MCF 10A (cell line): Measurements from ENCODE around the gene UGT1A10. TPM values are rescaled to one million over a fixed set of nuclear protein-coding genes. Genes with fewer than 3 reads are reported as not detected.
A peak's percentile ranks its signal among the peaks of the same experiment; 100 is the strongest.

Experiments
- BruUV-seq: library from RNA; stranded (reverse); fragments of 400-500 nt; replicated peaks from 2 replicates; lab custom pipeline; 2021; lab: Mats Ljungman, UMichigan
- CTCF ChIA-PET: fragments of 300-600 bp; sonication (Branson Sonifier 250); formaldehyde crosslinking; extraction: SDS; loops from one replicate; lab custom pipeline; 2021; ENCODE audit warnings: antibody characterized with exemption, inconsistent platforms; lab: Yijun Ruan, JAX
- POLR2A ChIA-PET: fragments of 300-600, 350-650 bp; sonication (Branson Sonifier 250); formaldehyde crosslinking; extraction: SDS; loops from one replicate; lab custom pipeline; 2020; ENCODE audit warnings: antibody characterized with exemption, inconsistent platforms; lab: Yijun Ruan, JAX
- DNase-seq: peaks from one replicate; pipeline ENCODE4 v3.0.0-alpha.2; 2018; ENCODE audit not compliant: unreplicated experiment
- H3K27ac Mint-ChIP-seq: one replicate; pipeline ENCODE4 v1.8.0; 2022; ENCODE audit warnings: mild to moderate bottlenecking, low read depth, mixed read lengths; ENCODE audit not compliant: unreplicated experiment
- H3K27me3 Mint-ChIP-seq: one replicate; pipeline ENCODE4 v1.8.0; 2022; ENCODE audit warnings: mixed read lengths; ENCODE audit not compliant: insufficient read depth, unreplicated experiment
- H3K36me3 Mint-ChIP-seq: one replicate; pipeline ENCODE4 v1.8.0; 2022; ENCODE audit warnings: mild to moderate bottlenecking, moderate library complexity, mixed read lengths; ENCODE audit not compliant: insufficient read depth, unreplicated experiment
- H3K4me1 Mint-ChIP-seq: one replicate; pipeline ENCODE4 v1.8.0; 2022; ENCODE audit warnings: mixed read lengths; ENCODE audit not compliant: insufficient read depth, unreplicated experiment
- H3K4me3 Mint-ChIP-seq: one replicate; pipeline ENCODE4 v1.8.0; 2022; ENCODE audit warnings: mild to moderate bottlenecking, moderate library complexity, mixed read lengths; ENCODE audit not compliant: unreplicated experiment
- H3K9me3 Mint-ChIP-seq: one replicate; pipeline ENCODE4 v1.8.0; 2022; ENCODE audit warnings: mixed read lengths; ENCODE audit not compliant: unreplicated experiment
- intact Hi-C: fragments of 100-400 bp; cut with micrococcal nuclease; formaldehyde crosslinking; loops from 2 replicates; pipeline ENCODE4 v1.14.1; 2022
- total RNA-seq: library from RNA; stranded (reverse); gene quantifications from 2 replicates; pipeline ENCODE4 v1.2.3, GENCODE V29; 2022
- TF ChIP-seq, protein P1 (sequence below): fragments of 200-600 bp; IDR thresholded peaks from one replicate; pipeline ENCODE4 v1.8.0; 2022; ENCODE audit warnings: antibody characterized with exemption, mild to moderate bottlenecking; ENCODE audit not compliant: unreplicated experiment

The UGT1A10 gene
- total RNA-seq, 1 experiment from 2014 or later = not detected

DNA sequence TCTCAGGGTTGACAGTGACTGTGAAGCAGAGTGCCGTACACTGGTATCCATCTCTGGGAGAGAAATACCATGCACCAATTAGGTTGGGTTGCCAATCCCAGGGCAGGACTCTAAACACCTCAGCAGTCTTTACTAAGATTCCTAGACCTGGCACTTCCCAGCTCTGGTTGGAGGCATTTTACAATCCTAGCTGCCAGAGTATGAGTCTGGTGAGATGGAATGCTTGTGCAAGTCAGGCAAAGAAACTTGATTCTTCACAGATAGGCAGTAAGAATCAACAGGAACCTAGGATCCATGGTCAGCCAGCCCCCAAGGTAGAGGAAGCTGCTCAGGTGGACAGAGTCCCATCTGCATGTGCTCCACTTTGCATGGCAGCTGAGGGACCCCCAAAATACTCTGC is 70.5 kb downstream of the UGT1A10 start:
- DNase-seq = peak; percentile 35
- peaks cover 24% of the 10 kb centered on the region for H3K4me1 Mint-ChIP-seq
- CTCF ChIA-PET = interaction anchor here (0.6 kb wide), 1 partner anchor 66 kb away, joined by 3 read pairs; no protein-coding TSS in a partner anchor
- peaks cover 7% of the 10 kb centered on the region for H3K36me3 Mint-ChIP-seq
- no peaks in the 10 kb centered on the region for H3K27me3 Mint-ChIP-seq
- H3K9me3 Mint-ChIP-seq = peaks cover 15% of the 10 kb centered on the region
- H3K27ac Mint-ChIP-seq = no peak overlapping the region
- POLR2A ChIA-PET = interaction anchor here (0.6 to 5.2 kb wide), 9 partner anchors 10 to 1292 kb away, joined by 3 to 91 read pairs (median 3); partner anchors contain the start of genes UGT1A6, UGT1A7 and USP40
- no peak overlapping the region for H3K4me3 Mint-ChIP-seq
- intact Hi-C loops = no loop called here
- BruUV-seq = no TSS peak
- TF ChIP-seq, protein P1, sequence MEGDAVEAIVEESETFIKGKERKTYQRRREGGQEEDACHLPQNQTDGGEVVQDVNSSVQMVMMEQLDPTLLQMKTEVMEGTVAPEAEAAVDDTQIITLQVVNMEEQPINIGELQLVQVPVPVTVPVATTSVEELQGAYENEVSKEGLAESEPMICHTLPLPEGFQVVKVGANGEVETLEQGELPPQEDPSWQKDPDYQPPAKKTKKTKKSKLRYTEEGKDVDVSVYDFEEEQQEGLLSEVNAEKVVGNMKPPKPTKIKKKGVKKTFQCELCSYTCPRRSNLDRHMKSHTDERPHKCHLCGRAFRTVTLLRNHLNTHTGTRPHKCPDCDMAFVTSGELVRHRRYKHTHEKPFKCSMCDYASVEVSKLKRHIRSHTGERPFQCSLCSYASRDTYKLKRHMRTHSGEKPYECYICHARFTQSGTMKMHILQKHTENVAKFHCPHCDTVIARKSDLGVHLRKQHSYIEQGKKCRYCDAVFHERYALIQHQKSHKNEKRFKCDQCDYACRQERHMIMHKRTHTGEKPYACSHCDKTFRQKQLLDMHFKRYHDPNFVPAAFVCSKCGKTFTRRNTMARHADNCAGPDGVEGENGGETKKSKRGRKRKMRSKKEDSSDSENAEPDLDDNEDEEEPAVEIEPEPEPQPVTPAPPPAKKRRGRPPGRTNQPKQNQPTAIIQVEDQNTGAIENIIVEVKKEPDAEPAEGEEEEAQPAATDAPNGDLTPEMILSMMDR = no peak

DNA sequence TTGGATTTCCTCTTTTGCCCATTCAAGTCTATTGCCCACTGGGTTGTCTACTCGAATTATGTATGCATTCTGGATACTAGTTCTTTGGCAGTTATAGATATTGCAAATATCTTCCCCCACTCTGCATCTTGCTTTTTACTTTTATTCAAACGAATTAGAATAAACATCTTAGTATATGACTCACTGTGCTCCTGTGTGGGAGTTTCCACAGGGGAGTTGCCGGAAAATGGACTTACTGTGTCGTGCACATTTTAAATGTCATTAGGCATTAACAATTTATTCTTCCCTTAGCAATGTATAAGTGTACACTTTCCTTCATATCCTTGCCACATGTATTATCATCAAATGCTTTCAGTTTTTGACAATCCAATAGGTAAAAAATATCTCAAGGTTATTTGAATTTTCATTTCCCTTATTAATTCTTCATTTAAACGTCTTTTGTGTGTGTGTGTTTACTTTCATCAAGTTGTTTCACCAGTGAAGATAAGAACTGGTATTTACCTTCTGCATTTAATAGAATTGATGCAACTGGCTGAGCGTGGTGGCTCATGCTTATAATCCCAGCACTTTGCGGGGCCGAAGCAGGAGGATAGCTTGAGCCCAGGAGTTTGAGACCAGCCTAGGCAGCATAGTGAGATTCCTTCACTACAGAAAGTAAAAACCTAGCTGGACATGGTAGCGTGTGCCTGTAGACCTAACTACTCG is 71.8 kb downstream of the UGT1A10 start:
- TF ChIP-seq, protein P1 = no peak
- intact Hi-C loops = no loop called here
- ChIA-PET POLR2A (interaction anchor here (0.7 to 5.2 kb wide), 6 partner anchors 17 to 224 kb away, joined by 3 to 91 read pairs (median 10); partner anchors contain the start of genes UGT1A6, UGT1A7 and USP40), CTCF (no interaction called here)
- BruUV-seq = no TSS peak
- DNase-seq = peak; percentile 45
- Mint-ChIP-seq H3K4me1 (peaks cover 24% of the 10 kb centered on the region), H3K27ac (no peak overlapping the region), H3K27me3 (no peaks in the 10 kb centered on the region), H3K36me3 (peaks cover 7% of the 10 kb centered on the region), H3K4me3 (no peak overlapping the region), H3K9me3 (peaks cover 13% of the 10 kb centered on the region)

DNA sequence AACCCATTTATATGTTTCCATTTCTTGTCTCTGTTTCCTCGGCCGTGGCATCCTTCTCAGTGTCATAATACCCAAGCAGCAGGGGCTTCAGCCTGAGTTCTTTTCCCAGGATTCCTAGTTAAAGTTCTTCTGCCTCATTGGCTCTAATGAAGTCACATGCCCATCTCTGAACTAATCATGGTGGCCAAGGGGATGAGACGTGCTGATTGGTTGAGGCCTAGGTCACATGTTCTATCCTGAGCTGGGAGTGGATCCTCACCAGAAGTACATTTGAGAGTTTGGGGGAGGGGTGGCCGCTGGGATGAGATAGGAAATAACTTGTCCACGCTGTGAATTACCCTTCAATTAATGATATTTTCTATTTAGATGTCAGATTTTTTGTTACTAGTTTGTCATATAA is 72.7 kb downstream of the UGT1A10 start:
- ChIA-PET CTCF (no interaction called here), POLR2A (interaction anchor here (0.7 to 5.2 kb wide), 4 partner anchors 18 to 219 kb away, joined by 3 to 91 read pairs (median 3); partner anchors contain the start of gene UGT1A6)
- BruUV-seq = no TSS peak
- Mint-ChIP-seq H3K27ac (no peak overlapping the region), H3K27me3 (no peaks in the 10 kb centered on the region), H3K4me3 (no peak overlapping the region), H3K36me3 (peaks cover 7% of the 10 kb centered on the region), H3K4me1 (peaks cover 26% of the 10 kb centered on the region), H3K9me3 (peaks cover 5% of the 10 kb centered on the region)
- TF ChIP-seq, protein P1 = no peak
- no peak for DNase-seq
- intact Hi-C loops = no loop called here

DNA sequence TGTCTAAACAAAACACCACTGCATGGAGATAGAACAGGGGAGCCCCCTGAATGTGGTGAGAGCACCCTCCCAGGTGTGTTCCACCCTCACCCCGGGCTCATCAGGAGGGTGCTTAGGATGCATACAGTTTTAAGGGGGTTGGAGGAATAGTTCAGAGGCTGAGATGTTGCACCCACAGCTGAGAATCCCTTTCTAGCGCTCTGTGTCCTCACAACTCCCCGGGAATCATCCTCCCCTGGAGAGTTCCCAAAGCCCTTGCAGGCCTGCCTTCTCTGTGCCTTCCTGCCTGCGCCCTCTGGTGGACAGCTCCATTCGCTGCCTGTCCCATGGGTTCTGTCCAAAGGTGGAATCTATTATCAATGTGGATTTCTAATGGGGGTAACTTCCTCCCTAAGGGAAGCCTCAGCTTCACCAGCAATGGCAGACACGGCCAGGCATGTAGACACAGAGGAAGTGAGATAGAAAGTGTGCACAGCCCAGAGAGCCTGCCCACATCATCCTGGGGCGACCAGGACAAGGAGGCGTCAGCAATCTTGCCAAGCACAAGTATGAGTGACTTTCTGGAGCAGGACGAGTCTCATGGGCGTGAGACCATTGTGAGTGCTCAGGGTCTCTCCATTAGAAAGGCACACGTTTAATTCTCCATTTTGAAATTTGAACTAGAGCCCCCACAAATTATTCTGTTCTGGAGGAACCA is 75.2 kb downstream of the UGT1A10 start:
- ChIA-PET CTCF (interaction anchor here (0.6 to 2.8 kb wide), 21 partner anchors 20 to 266 kb away, joined by 3 to 18 read pairs (median 4); partner anchors contain the start of genes UGT1A1, UGT1A6 and USP40), POLR2A (interaction anchor here (1.0 to 1.4 kb wide), 4 partner anchors 21 to 218 kb away, joined by 3 to 7 read pairs (median 4); no protein-coding TSS in a partner anchor)
- Mint-ChIP-seq H3K36me3 (peaks cover 7% of the 10 kb centered on the region), H3K27me3 (no peaks in the 10 kb centered on the region), H3K4me3 (no peak overlapping the region), H3K9me3 (no peaks in the 10 kb centered on the region), H3K27ac (no peak overlapping the region), H3K4me1 (peaks cover 31% of the 10 kb centered on the region)
- DNase-seq = peak; percentile 86
- intact Hi-C loops = loop anchor here (2.0 to 5.0 kb wide), 4 partner anchors 145 to 307 kb away; partner anchors contain the start of gene USP40
- no TSS peak for BruUV-seq
- TF ChIP-seq, protein P1 = peak; percentile 89
